Measurements from ENCODE around the gene FUT9. TPM values are rescaled to one million over a fixed set of nuclear protein-coding genes. Genes with fewer than 3 reads are reported as not detected.

The FUT9 gene
- total RNA-seq, 1 experiment from 2014 or later, result 3.5 TPM

GRCh38 chr6:96014846-96015517 lies 792 bp upstream of the FUT9 start:
- Mint-ChIP-seq H3K36me3 (no peaks in the 10 kb centered on the region), H3K27ac (peak overlapping the region; percentile 91), H3K27me3 (ENCODE audit: low read depth) (peaks cover 17% of the 10 kb centered on the region), H3K4me1 (peaks cover 34% of the 10 kb centered on the region), H3K9me3 (no peaks in the 10 kb centered on the region), H3K4me3 (peak overlapping the region; percentile 99)
- POLR2A ChIA-PET, result interaction anchor here (0.6 to 1.0 kb wide), 3 partner anchors 24 to 148 kb away, joined by 3 read pairs; no protein-coding TSS in a partner anchor
- CTCF ChIA-PET, result interaction anchor here (1.0 to 1.9 kb wide), 6 partner anchors 9 to 1045 kb away, joined by 3 to 12 read pairs (median 6); no protein-coding TSS in a partner anchor
- TF ChIP-seq, protein P1, sequence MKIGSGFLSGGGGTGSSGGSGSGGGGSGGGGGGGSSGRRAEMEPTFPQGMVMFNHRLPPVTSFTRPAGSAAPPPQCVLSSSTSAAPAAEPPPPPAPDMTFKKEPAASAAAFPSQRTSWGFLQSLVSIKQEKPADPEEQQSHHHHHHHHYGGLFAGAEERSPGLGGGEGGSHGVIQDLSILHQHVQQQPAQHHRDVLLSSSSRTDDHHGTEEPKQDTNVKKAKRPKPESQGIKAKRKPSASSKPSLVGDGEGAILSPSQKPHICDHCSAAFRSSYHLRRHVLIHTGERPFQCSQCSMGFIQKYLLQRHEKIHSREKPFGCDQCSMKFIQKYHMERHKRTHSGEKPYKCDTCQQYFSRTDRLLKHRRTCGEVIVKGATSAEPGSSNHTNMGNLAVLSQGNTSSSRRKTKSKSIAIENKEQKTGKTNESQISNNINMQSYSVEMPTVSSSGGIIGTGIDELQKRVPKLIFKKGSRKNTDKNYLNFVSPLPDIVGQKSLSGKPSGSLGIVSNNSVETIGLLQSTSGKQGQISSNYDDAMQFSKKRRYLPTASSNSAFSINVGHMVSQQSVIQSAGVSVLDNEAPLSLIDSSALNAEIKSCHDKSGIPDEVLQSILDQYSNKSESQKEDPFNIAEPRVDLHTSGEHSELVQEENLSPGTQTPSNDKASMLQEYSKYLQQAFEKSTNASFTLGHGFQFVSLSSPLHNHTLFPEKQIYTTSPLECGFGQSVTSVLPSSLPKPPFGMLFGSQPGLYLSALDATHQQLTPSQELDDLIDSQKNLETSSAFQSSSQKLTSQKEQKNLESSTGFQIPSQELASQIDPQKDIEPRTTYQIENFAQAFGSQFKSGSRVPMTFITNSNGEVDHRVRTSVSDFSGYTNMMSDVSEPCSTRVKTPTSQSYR (CRISPR knock-in tag; IDR thresholded peaks at IDR 0.05), result no peak
- TF ChIP-seq ZNF138 (CRISPR knock-in tag; conservative IDR thresholded peaks at IDR 0.05), result no peak
- TF ChIP-seq, protein P2, sequence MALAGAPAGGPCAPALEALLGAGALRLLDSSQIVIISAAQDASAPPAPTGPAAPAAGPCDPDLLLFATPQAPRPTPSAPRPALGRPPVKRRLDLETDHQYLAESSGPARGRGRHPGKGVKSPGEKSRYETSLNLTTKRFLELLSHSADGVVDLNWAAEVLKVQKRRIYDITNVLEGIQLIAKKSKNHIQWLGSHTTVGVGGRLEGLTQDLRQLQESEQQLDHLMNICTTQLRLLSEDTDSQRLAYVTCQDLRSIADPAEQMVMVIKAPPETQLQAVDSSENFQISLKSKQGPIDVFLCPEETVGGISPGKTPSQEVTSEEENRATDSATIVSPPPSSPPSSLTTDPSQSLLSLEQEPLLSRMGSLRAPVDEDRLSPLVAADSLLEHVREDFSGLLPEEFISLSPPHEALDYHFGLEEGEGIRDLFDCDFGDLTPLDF (CRISPR knock-in tag; IDR thresholded peaks at IDR 0.05), result no peak
- no peak for TF ChIP-seq IRF2 (CRISPR knock-in tag; IDR thresholded peaks at IDR 0.05; ENCODE audit: borderline replicate concordance, low read depth)
- TF ChIP-seq TEAD4 (CRISPR knock-in tag; IDR thresholded peaks at IDR 0.05), result no peak
- no peak for TF ChIP-seq ZNF671 (CRISPR knock-in tag; IDR thresholded peaks at IDR 0.05)
- no peak for TF ChIP-seq AR (CRISPR knock-in tag; IDR thresholded peaks at IDR 0.05)
- no peak for TF ChIP-seq ZBTB43 (CRISPR knock-in tag; IDR thresholded peaks at IDR 0.05)
- no peak for TF ChIP-seq PRDM15 (CRISPR knock-in tag; IDR thresholded peaks at IDR 0.05)
- no peak for TF ChIP-seq HMGXB4 (CRISPR knock-in tag; IDR thresholded peaks at IDR 0.05)
- no peak for TF ChIP-seq SMAD4 (CRISPR knock-in tag; IDR thresholded peaks at IDR 0.05)
- TF ChIP-seq KAT7 (CRISPR knock-in tag; IDR thresholded peaks at IDR 0.05; ENCODE audit: borderline replicate concordance), result no peak
- TF ChIP-seq NR3C1 (CRISPR knock-in tag; conservative IDR thresholded peaks at IDR 0.05; ENCODE audit: low read depth), result no peak
- TF ChIP-seq, protein P3, sequence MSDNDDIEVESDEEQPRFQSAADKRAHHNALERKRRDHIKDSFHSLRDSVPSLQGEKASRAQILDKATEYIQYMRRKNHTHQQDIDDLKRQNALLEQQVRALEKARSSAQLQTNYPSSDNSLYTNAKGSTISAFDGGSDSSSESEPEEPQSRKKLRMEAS (CRISPR knock-in tag; IDR thresholded peaks at IDR 0.05), result peak; percentile 15; the same call in 1 of the 2 replicates
- TF ChIP-seq, protein P4, sequence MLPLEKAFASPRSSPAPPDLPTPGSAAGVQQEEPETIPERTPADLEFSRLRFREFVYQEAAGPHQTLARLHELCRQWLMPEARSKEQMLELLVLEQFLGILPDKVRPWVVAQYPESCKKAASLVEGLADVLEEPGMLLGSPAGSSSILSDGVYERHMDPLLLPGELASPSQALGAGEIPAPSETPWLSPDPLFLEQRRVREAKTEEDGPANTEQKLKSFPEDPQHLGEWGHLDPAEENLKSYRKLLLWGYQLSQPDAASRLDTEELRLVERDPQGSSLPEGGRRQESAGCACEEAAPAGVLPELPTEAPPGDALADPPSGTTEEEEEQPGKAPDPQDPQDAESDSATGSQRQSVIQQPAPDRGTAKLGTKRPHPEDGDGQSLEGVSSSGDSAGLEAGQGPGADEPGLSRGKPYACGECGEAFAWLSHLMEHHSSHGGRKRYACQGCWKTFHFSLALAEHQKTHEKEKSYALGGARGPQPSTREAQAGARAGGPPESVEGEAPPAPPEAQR (CRISPR knock-in tag; IDR thresholded peaks at IDR 0.05), result no peak
- no peak for TF ChIP-seq FOXP1 (CRISPR knock-in tag; IDR thresholded peaks at IDR 0.05; ENCODE audit: borderline replicate concordance)
- 0 out of 2 replicates have a peak, but pooled peaks have one; percentile 48 for TF ChIP-seq CREB1 (CRISPR knock-in tag; IDR thresholded peaks at IDR 0.05)
- ATAC-seq, result peak; percentile 26
- DNase-seq (ENCODE audit: low spot score), result no peak
